HUES6 (cell line): ENCODE measurements around the gene KLF4.
"Not testable (repeated sequence)": the region's sequence is repeated elsewhere in the genome, so short reads cannot be mapped to it uniquely, and the experiment has no call there.

Experiments used
- H3K27ac ChIP-seq: 2 replicates; pipeline ENCODE4 v1.7.0; 2013; ENCODE audit warnings: low read depth, mild to moderate bottlenecking, low read length, inconsistent platforms
- H3K27me3 ChIP-seq: 2 replicates; pipeline ENCODE4 v1.6.1; 2013; ENCODE audit warnings: low read length; ENCODE audit not compliant: control insufficient read depth, insufficient read depth
- H3K36me3 ChIP-seq: 2 replicates; pipeline ENCODE4 v1.6.1; 2013; ENCODE audit warnings: low read length; ENCODE audit not compliant: control insufficient read depth, insufficient read depth
- H3K4me1 ChIP-seq: 2 replicates; pipeline ENCODE4 v1.6.1; 2013; ENCODE audit warnings: low read length; ENCODE audit not compliant: control insufficient read depth, insufficient read depth
- H3K4me3 ChIP-seq: 2 replicates; pipeline ENCODE4 v1.5.1; 2013; ENCODE audit warnings: low read depth, low read length
- H3K9ac ChIP-seq: one replicate; pipeline ENCODE4 v1.6.1; 2013; ENCODE audit warnings: mild to moderate bottlenecking, low read length
- H3K9me3 ChIP-seq: 2 replicates; pipeline ENCODE4 v1.6.1; 2013; ENCODE audit warnings: low read depth, low read length; ENCODE audit not compliant: control insufficient read depth, insufficient read depth

KLF4 gene

DNA sequence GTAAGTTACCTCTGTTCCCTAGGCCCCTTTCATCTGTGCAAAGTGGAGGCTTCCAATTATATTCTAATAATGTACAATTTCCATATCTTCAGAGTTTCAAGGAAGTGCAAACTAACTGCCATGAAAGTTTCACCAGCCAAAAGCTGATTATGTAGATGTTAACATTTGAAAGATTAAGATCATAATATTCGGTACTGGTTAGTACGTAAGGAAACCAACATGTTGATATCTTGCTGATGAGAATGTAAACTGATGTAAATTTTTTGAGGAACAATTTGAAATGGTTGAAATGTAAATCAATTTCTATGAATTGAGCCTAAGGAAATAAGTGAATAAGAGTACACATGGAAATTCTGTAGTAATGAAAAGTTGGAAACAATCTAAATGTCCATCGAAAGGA is 12.9 kb upstream of the KLF4 start:
- H3K4me3 ChIP-seq, result no peak overlapping the region
- H3K9me3 ChIP-seq, result no peaks in the 10 kb centered on the region

GRCh38 chr9:107500421-107501200 is 11.0 kb upstream of the KLF4 start:
- not testable (repeated sequence) for H3K36me3 ChIP-seq, H3K9me3 ChIP-seq, H3K4me3 ChIP-seq, H3K27me3 ChIP-seq, H3K9ac ChIP-seq, H3K27ac ChIP-seq
- peaks cover 15% of the 10 kb centered on the region for H3K4me1 ChIP-seq

More for the DNA sequence above, 12.9 kb upstream of the KLF4 start:
- H3K27ac ChIP-seq, result no peak overlapping the region
- H3K36me3 ChIP-seq, result no peaks in the 10 kb centered on the region
- H3K9ac ChIP-seq, result no peak overlapping the region
- H3K4me1 ChIP-seq, result peaks cover 7% of the 10 kb centered on the region
- H3K27me3 ChIP-seq, result no peaks in the 10 kb centered on the region

DNA sequence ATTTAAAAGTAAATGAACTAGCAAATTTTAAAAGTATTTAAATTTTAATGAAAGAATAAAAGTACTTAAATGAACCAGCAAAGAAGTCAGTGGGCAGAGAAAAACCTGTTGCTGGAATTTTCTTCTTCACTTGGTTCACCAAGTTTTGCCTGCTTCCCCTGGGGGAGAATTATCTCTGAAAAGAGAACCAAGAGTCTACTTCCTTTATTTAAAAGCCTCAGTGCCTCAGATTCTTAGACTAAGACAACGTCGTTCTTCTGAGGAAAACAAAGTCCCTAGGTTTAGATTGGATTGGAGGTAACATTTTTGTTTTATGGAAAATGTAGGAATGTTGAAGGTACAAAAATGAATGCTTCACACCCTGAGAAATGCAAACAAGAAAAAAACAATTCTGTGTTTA is 7.4 kb upstream of the KLF4 start:
- H3K4me1 ChIP-seq, result peaks cover 15% of the 10 kb centered on the region
- H3K36me3 ChIP-seq, result no peaks in the 10 kb centered on the region
- H3K9ac ChIP-seq, result no peak overlapping the region
- H3K9me3 ChIP-seq, result no peaks in the 10 kb centered on the region
- no peak overlapping the region for H3K4me3 ChIP-seq
- H3K27me3 ChIP-seq, result peaks cover 14% of the 10 kb centered on the region
- no peak overlapping the region for H3K27ac ChIP-seq

GRCh38 chr9:107492381-107492970 is 2.9 kb upstream of the KLF4 start:
- Histone ChIP-seq H3K9ac (no peak overlapping the region), H3K4me1 (peaks cover 18% of the 10 kb centered on the region), H3K27me3 (peaks cover 54% of the 10 kb centered on the region), H3K9me3 (no peaks in the 10 kb centered on the region), H3K27ac (no peak overlapping the region), H3K36me3 (no peaks in the 10 kb centered on the region), H3K4me3 (no peak overlapping the region)

DNA sequence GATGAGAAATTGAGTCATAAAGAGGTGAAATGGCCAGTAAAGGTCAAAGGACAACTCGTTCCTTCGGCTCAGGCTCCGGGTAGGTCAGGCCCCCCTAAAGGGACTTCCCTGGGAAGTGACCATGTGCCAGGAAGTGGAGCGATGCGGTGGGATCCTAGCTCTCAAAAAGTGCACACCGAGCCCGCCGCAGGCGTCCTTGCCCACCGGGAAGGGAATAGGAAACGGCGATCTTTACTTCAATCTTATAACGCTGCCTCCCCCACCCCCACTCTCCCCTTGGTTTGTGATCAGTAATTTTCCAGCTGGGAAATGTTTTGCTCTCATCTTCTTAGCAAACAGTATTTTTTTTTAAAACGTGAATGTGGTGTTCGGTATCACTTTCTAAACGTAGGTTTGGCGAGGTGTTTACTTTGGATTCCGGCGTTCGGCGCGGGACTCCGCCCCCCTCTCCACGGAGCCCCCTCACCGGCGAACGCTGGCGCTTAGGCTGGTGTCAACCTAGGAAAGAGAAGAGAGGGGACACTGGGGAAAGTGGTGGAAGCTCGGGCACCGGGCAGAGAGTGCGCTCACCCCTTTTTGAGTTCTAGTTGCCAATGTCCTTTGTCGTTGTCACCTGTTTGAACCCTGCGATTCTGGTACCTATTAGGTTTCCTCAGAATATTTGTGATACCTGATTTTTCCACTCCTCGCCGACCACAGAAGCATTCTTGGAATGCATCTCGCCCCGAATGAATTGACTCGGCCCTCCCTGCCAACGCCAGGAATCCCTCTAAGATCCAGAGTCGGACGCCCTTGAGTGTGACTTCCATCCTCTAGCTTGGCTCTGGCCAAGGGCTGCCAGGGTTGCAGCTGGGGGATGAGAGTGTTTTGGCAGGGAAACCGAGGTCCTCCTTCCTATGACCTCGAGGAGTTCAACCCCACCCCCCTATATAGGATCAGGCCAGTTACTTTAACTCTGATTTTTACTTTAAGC is 1.8 kb upstream of the KLF4 start:
- Histone ChIP-seq H3K9ac (peak overlapping the region; percentile 36), H3K9me3 (no peaks in the 10 kb centered on the region), H3K4me3 (peak overlapping the region; percentile 66), H3K4me1 (peaks cover 16% of the 10 kb centered on the region; the same call in 1 of the 2 replicates), H3K27me3 (peaks cover 64% of the 10 kb centered on the region), H3K36me3 (no peaks in the 10 kb centered on the region), H3K27ac (no peak overlapping the region)

DNA sequence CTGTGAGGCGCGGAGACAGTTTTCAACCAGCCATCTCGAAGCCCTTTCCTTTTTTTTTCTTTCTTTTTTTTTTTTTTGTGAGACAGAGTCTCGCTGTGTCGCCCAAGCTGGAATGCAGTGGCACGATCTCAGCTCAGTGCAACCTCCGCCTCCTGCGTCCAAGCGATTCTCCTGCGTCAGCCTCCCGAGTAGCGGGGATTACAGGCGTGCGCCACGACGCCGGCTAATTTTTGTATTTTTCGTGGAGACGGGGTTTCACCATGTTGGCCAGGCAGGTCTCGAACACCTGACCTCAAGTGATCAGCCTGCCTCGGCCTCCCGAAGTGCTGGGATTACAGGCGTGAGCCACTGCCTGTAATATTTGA is 1.0 kb upstream of the KLF4 start:
- not testable (repeated sequence) for H3K9me3 ChIP-seq, H3K36me3 ChIP-seq, H3K27ac ChIP-seq
- H3K4me1 ChIP-seq, result peaks cover 22% of the 10 kb centered on the region; the same call in 1 of the 2 replicates
- H3K4me3 ChIP-seq, result peak overlapping the region; percentile 66
- peak overlapping the region; percentile 65 for H3K9ac ChIP-seq
- H3K27me3 ChIP-seq, result peaks cover 71% of the 10 kb centered on the region

GRCh38 chr9:107489144-107489673 is 360 bp downstream of the KLF4 start:
- Histone ChIP-seq H3K9me3 (no peaks in the 10 kb centered on the region), H3K36me3 (0 out of 2 replicates have a peak, but pooled peaks cover 2% of the 10 kb centered on the region), H3K9ac (peak overlapping the region; percentile 42), H3K4me1 (peaks cover 22% of the 10 kb centered on the region; the same call in 1 of the 2 replicates), H3K27me3 (peaks cover 68% of the 10 kb centered on the region), H3K4me3 (peak overlapping the region; percentile 74), H3K27ac (no peak overlapping the region)

DNA sequence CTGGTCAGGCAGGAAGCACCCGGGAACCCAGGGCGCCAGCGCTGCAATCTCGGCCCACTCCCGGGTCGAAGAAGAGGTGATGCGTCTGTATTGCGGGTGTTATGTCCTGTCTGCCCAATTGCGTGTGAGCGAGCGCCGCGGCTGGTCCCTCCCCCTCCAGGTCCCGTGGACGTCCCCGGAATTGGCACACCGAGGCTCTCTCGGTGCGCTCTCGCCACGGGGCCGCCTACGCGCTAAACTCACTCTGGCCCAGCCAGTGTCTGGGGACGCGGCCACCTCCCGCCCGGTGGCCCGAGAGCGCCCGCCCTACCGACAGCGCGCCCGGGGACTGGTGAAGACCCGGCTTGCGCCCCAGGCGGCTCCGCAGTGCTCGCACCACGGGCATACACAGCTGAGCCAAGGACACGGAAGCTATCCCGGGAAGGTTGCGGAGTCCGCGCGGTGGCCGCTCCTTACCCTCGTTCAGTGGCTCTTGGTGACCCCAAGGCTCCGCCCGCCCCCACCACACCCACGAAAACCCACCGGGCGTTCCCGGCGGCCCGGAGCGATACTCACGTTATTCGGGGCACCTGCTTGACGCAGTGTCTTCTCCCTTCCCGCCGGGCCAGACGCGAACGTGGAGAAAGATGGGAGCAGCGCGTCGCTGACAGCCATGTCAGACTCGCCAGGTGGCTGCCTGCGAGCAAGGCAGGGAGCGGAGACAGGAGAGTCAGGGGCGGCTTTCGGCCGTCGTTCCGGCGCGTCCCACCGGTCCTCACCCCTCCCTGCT is 1.0 kb downstream of the KLF4 start:
- Histone ChIP-seq H3K27ac (no peak overlapping the region), H3K27me3 (peaks cover 68% of the 10 kb centered on the region), H3K4me1 (peaks cover 22% of the 10 kb centered on the region; the same call in 1 of the 2 replicates), H3K9ac (peak overlapping the region; percentile 42), H3K36me3 (0 out of 2 replicates have a peak, but pooled peaks cover 2% of the 10 kb centered on the region), H3K4me3 (peak overlapping the region; percentile 74), H3K9me3 (no peaks in the 10 kb centered on the region)

DNA sequence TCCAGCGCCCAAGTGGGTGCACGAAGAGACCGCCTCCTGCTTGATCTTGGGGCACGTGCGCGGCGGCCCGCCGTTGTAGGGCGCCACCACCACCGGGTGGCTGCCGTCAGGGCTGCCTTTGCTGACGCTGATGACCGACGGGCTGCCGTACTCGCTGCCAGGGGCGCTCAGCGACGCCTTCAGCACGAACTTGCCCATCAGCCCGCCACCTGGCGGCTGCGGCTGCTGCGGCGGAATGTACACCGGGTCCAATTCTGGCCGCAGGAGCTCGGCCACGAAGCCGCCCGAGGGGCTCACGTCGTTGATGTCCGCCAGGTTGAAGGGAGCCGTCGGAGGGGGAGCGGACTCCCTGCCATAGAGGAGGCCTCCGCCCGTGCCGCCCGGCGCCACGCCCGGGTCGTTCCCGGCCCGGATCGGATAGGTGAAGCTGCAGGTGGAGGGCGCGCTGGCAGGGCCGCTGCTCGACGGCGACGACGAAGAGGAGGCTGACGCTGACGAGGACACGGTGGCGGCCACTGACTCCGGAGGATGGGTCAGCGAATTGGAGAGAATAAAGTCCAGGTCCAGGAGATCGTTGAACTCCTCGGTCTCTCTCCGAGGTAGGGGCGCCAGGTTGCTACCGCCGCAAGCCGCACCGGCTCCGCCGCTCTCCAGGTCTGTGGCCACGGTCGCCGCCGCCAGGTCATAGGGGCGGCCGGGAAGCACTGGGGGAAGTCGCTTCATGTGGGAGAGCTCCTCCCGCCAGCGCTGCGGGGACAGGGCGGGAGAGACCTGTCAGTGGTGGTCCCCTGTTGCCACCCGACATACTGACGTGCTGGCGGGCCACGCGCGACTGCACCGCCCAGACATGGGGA is 1.8 kb downstream of the KLF4 start:
- no peak overlapping the region for H3K27ac ChIP-seq
- H3K4me3 ChIP-seq, result peak overlapping the region; percentile 74
- peaks cover 67% of the 10 kb centered on the region for H3K27me3 ChIP-seq
- no peak overlapping the region for H3K9ac ChIP-seq
- H3K36me3 ChIP-seq, result 0 out of 2 replicates have a peak, but pooled peaks cover 2% of the 10 kb centered on the region
- H3K4me1 ChIP-seq, result peaks cover 22% of the 10 kb centered on the region; the same call in 1 of the 2 replicates
- H3K9me3 ChIP-seq, result no peaks in the 10 kb centered on the region
